K562 (cell line): Measurements from ENCODE around the gene SERP1. TPM values are rescaled to one million over a fixed set of nuclear protein-coding genes. Genes with fewer than 3 reads are reported as not detected.

Source experiments
- BCL6 ChIP-seq: fragments of 250-450 bp; sonication (Bioruptor Pico); IDR thresholded peaks from 2 replicates; pipeline ENCODE4 v1.4.0; 2020
- CBFB ChIP-seq: sonication (generic); formaldehyde crosslinking; IDR thresholded peaks from 2 replicates; pipeline ENCODE4 v1.4.0; 2020; ENCODE audit warnings: mild to moderate bottlenecking, missing genetic modification reagents
- E4F1 ChIP-seq: fragments of 250-450 bp; sonication (Bioruptor Pico); IDR thresholded peaks from 2 replicates; pipeline ENCODE4 v1.5.0; 2021; ENCODE audit warnings: mild to moderate bottlenecking, borderline replicate concordance
- HLTF ChIP-seq: fragments of 450-650 bp; IDR thresholded peaks from 2 replicates; pipeline ENCODE4 v1.6.1; 2016
- MGA ChIP-seq: fragments of 450-650 bp; IDR thresholded peaks from 2 replicates; pipeline ENCODE4 v1.6.1; 2016; ENCODE audit warnings: mild to moderate bottlenecking, moderate library complexity
- POLR2G ChIP-seq: fragments of 200-400 bp; formaldehyde crosslinking; IDR thresholded peaks from 2 replicates; pipeline ENCODE4 v1.6.1; 2017; ENCODE audit warnings: low read depth, mild to moderate bottlenecking, antibody characterized with exemption, low read length, moderate library complexity
- ZFX ChIP-seq: sonication (generic); formaldehyde crosslinking; IDR thresholded peaks from 2 replicates; pipeline ENCODE4 v1.8.0; 2022; ENCODE audit warnings: mild to moderate bottlenecking, missing genetic modification reagents, moderate library complexity
- ZNF184 ChIP-seq: sonication (generic); formaldehyde crosslinking; IDR thresholded peaks from 2 replicates; pipeline ENCODE4 v1.5.0; 2020; ENCODE audit warnings: missing genetic modification reagents
- polyA plus RNA-seq, 8 experiments: library from polyadenylated mRNA; depleted of rRNA in 4 of 8; stranded (reverse) in 5 of 8; unstranded in 3 of 8; fragments of >200 nt; fragmentation: Nextera tagmentation in 2 of 8; fragmentation: Illumina TruSeq in 1 of 8; extraction: Ambion mirVana in 2 of 8; extraction: Trizol in 1 of 8; gene quantifications; 2 replicates each; pipeline versions ENCODE4 v1.2.1 to v1.2.3, GENCODE V29; 2011 to 2014; ENCODE audit warnings: inconsistent platforms in 1 of 8, missing spikeins in 1 of 8
- total RNA-seq, 7 experiments: library from RNA; depleted of rRNA in 6 of 7; stranded (reverse); fragments of >200 nt in 6 of 7; fragmentation: Illumina TruSeq in 2 of 7; extraction: Trizol in 2 of 7; gene quantifications; 2 replicates each; pipeline versions ENCODE4 v1.2.1 to v1.2.3, GENCODE V29; 2011 to 2021; ENCODE audit warnings: low replicate concordance in 1 of 7

Gene SERP1
- total and polyA plus RNA-seq, 9 of the 15 experiments (the other 6 are each of a cell fraction or from before 2014, with no cell fraction given) = 38.6 to 443 (median 121) TPM

- TF ChIP-seq MGA (no peak), POLR2G (no peak), ZNF184 (no peak), CBFB (CRISPR knock-in tag) (no peak), ZFX (no peak), BCL6 (CRISPR knock-in tag) (no peak), E4F1 (no peak), HLTF (no peak)
Observed at GRCh38 chr3:150531775-150532174, 14.5 kb downstream of the SERP1 start (continued).
